Activated naive CD4-positive, alpha-beta T cell treated with anti-CD3 and anti-CD28 coated beads for 36 hours (primary cell): ENCODE measurements around the gene CCDC136. TPM values are rescaled to one million over a fixed set of nuclear protein-coding genes. Genes with fewer than 3 reads are reported as not detected.
A peak's percentile ranks its signal among the peaks of the same experiment; 100 is the strongest.

ENCODE experiments used
- CTCF ChIA-PET: fragments of 350-600 bp; sonication (Branson Sonifier 250); formaldehyde crosslinking; loops from one replicate; lab custom pipeline; 2021; ENCODE audit warnings: antibody characterized with exemption; lab: Charles Lee
- DNase-seq: peaks from one replicate; pipeline ENCODE4 v3.0.0-alpha.2; 2020
- H3K27ac Mint-ChIP-seq: one replicate; pipeline ENCODE4 v1.8.0; 2021; ENCODE audit warnings: mild to moderate bottlenecking, mixed read lengths
- H3K27me3 Mint-ChIP-seq: one replicate; pipeline ENCODE4 v1.8.0; 2021; ENCODE audit warnings: low read depth, mixed read lengths
- H3K36me3 Mint-ChIP-seq: one replicate; pipeline ENCODE4 v1.8.0; 2021; ENCODE audit warnings: low read depth, mixed read lengths
- H3K4me1 Mint-ChIP-seq: one replicate; pipeline ENCODE4 v1.8.0; 2021; ENCODE audit warnings: low read depth, mixed read lengths
- H3K4me3 Mint-ChIP-seq: one replicate; pipeline ENCODE4 v1.8.0; 2021; ENCODE audit warnings: mild to moderate bottlenecking, moderate library complexity, mixed read lengths
- H3K9me3 Mint-ChIP-seq: one replicate; pipeline ENCODE4 v1.8.0; 2021; ENCODE audit warnings: mixed read lengths
- intact Hi-C: fragments of 100-400 bp; cut with micrococcal nuclease; formaldehyde crosslinking; loops from one replicate; pipeline ENCODE4 v1.15.1; 2023
- total RNA-seq, 2 experiments: library from RNA; stranded (reverse); gene quantifications; one replicate each; pipeline ENCODE4 v1.2.3, GENCODE V29; 2021

CCDC136 gene
- total RNA-seq, 2 experiments from 2014 or later: 4.2 to 5.9 TPM

- CTCF ChIA-PET: no interaction called here
- DNase-seq: no peak
- Mint-ChIP-seq H3K36me3 (no peaks in the 10 kb centered on the region), H3K4me3 (no peak overlapping the region), H3K4me1 (no peaks in the 10 kb centered on the region), H3K27me3 (no peaks in the 10 kb centered on the region), H3K9me3 (no peaks in the 10 kb centered on the region), H3K27ac (no peak overlapping the region)
- intact Hi-C loops: no loop called here
These were observed 20.9 kb downstream of the CCDC136 start for GRCh38 chr7:128812514-128813168.

GRCh38 chr7:128814499-128814898 is 22.7 kb downstream of the CCDC136 start:
- DNase-seq: no peak
- CTCF ChIA-PET: interaction anchor here (0.6 kb wide), 1 partner anchor 288 kb away, joined by 3 read pairs; no protein-coding TSS in a partner anchor

GRCh38 chr7:128815289-128815942 is 23.6 kb downstream of the CCDC136 start:
- DNase-seq: no peak
- Mint-ChIP-seq H3K4me1 (peaks cover 4% of the 10 kb centered on the region), H3K4me3 (no peak overlapping the region), H3K27ac (no peak overlapping the region), H3K27me3 (no peaks in the 10 kb centered on the region), H3K9me3 (no peaks in the 10 kb centered on the region), H3K36me3 (no peaks in the 10 kb centered on the region)
- CTCF ChIA-PET: no interaction called here
- intact Hi-C loops: no loop called here

More at GRCh38 chr7:128814499-128814898, 22.7 kb downstream of the CCDC136 start:
- no peak overlapping the region for H3K4me3 Mint-ChIP-seq
- no peaks in the 10 kb centered on the region for H3K36me3 Mint-ChIP-seq
- no peaks in the 10 kb centered on the region for H3K9me3 Mint-ChIP-seq
- H3K27me3 Mint-ChIP-seq: no peaks in the 10 kb centered on the region
- intact Hi-C loops: no loop called here
- no peak overlapping the region for H3K27ac Mint-ChIP-seq
- H3K4me1 Mint-ChIP-seq: no peaks in the 10 kb centered on the region

GRCh38 chr7:128818694-128819093 is 26.9 kb downstream of the CCDC136 start:
- no peak overlapping the region for H3K4me3 Mint-ChIP-seq

GRCh38 chr7:128821724-128822123 is 30.0 kb downstream of the CCDC136 start:
- Mint-ChIP-seq H3K27me3 (peaks cover 4% of the 10 kb centered on the region), H3K9me3 (no peaks in the 10 kb centered on the region), H3K36me3 (no peaks in the 10 kb centered on the region), H3K4me3 (no peak overlapping the region), H3K4me1 (peaks cover 4% of the 10 kb centered on the region), H3K27ac (no peak overlapping the region)
- CTCF ChIA-PET: interaction anchor here (2.0 kb wide), 1 partner anchor 21 kb away, joined by 5 read pairs; no protein-coding TSS in a partner anchor
- intact Hi-C loops: no loop called here
- DNase-seq: no peak

More at GRCh38 chr7:128818694-128819093, 26.9 kb downstream of the CCDC136 start:
- Mint-ChIP-seq H3K4me1 (peaks cover 4% of the 10 kb centered on the region), H3K27me3 (no peaks in the 10 kb centered on the region), H3K9me3 (no peaks in the 10 kb centered on the region), H3K36me3 (no peaks in the 10 kb centered on the region), H3K27ac (no peak overlapping the region)
- CTCF ChIA-PET: interaction anchor here (1.4 kb wide), 1 partner anchor 87 kb away, joined by 3 read pairs; no protein-coding TSS in a partner anchor
- DNase-seq: no peak
- intact Hi-C loops: no loop called here

GRCh38 chr7:128826512-128826911 is 34.7 kb downstream of the CCDC136 start:
- Mint-ChIP-seq H3K4me1 (peaks cover 15% of the 10 kb centered on the region), H3K36me3 (no peaks in the 10 kb centered on the region), H3K9me3 (no peaks in the 10 kb centered on the region), H3K27me3 (peaks cover 36% of the 10 kb centered on the region), H3K27ac (no peak overlapping the region), H3K4me3 (no peak overlapping the region)
- CTCF ChIA-PET: no interaction called here
- DNase-seq: no peak
- intact Hi-C loops: no loop called here

GRCh38 chr7:128826916-128827247 is 35.1 kb downstream of the CCDC136 start:
- DNase-seq: no peak
- Mint-ChIP-seq H3K4me3 (no peak overlapping the region), H3K4me1 (peaks cover 17% of the 10 kb centered on the region), H3K27me3 (peaks cover 40% of the 10 kb centered on the region), H3K27ac (no peak overlapping the region), H3K36me3 (no peaks in the 10 kb centered on the region), H3K9me3 (no peaks in the 10 kb centered on the region)
- CTCF ChIA-PET: no interaction called here
- intact Hi-C loops: no loop called here

GRCh38 chr7:128827248-128827958 is 35.6 kb downstream of the CCDC136 start:
- no peaks in the 10 kb centered on the region for H3K9me3 Mint-ChIP-seq
- no peak overlapping the region for H3K27ac Mint-ChIP-seq
- no peaks in the 10 kb centered on the region for H3K36me3 Mint-ChIP-seq
- DNase-seq: no peak
- peaks cover 17% of the 10 kb centered on the region for H3K4me1 Mint-ChIP-seq
- intact Hi-C loops: no loop called here
- CTCF ChIA-PET: interaction anchor here (1.4 kb wide), 1 partner anchor 15 kb away, joined by 3 read pairs; no protein-coding TSS in a partner anchor
- no peak overlapping the region for H3K4me3 Mint-ChIP-seq
- H3K27me3 Mint-ChIP-seq: peaks cover 41% of the 10 kb centered on the region

- Mint-ChIP-seq H3K4me3 (no peak overlapping the region), H3K27ac (no peak overlapping the region), H3K4me1 (peaks cover 17% of the 10 kb centered on the region), H3K27me3 (peaks cover 41% of the 10 kb centered on the region), H3K9me3 (no peaks in the 10 kb centered on the region), H3K36me3 (no peaks in the 10 kb centered on the region)
- CTCF ChIA-PET: interaction anchor here (1.4 kb wide), 1 partner anchor 14 kb away, joined by 3 read pairs; no protein-coding TSS in a partner anchor
- no peak for DNase-seq
- intact Hi-C loops: no loop called here
These were observed 36.4 kb downstream of the CCDC136 start for GRCh38 chr7:128827971-128828711.

- no peaks in the 10 kb centered on the region for H3K36me3 Mint-ChIP-seq
- peaks cover 17% of the 10 kb centered on the region for H3K4me1 Mint-ChIP-seq
- H3K9me3 Mint-ChIP-seq: no peaks in the 10 kb centered on the region
- CTCF ChIA-PET: interaction anchor here (1.0 kb wide), 1 partner anchor 15 kb away, joined by 3 read pairs; no protein-coding TSS in a partner anchor
- no peak for DNase-seq
- no peak overlapping the region for H3K27ac Mint-ChIP-seq
- H3K4me3 Mint-ChIP-seq: peak overlapping the region; percentile 23
- peaks cover 41% of the 10 kb centered on the region for H3K27me3 Mint-ChIP-seq
- intact Hi-C loops: no loop called here
These were observed 37.8 kb downstream of the CCDC136 start for GRCh38 chr7:128829391-128830166.
